ENCODE results near the gene SMC3. TPM values are rescaled to one million over a fixed set of nuclear protein-coding genes. Genes with fewer than 3 reads are reported as not detected.
"Not testable (repeated sequence)": the region's sequence is repeated elsewhere in the genome, so short reads cannot be mapped to it uniquely, and the experiment has no call there.

Gene SMC3
- total RNA-seq, 1 donor from 2014 or later: 53.6 TPM

GRCh38 chr10:110620398-110620719, 52.9 kb downstream of the SMC3 start:
- Mint-ChIP-seq H3K4me3 (ENCODE audit: unreplicated experiment) (no peak overlapping the region), H3K4me1 (ENCODE audit: low read depth, unreplicated experiment) (peaks cover 15% of the 10 kb centered on the region), H3K36me3 (ENCODE audit: unreplicated experiment) (no peaks in the 10 kb centered on the region), H3K27ac (ENCODE audit: unreplicated experiment) (no peak overlapping the region), H3K27me3 (ENCODE audit: unreplicated experiment) (peaks cover 5% of the 10 kb centered on the region), H3K9me3 (ENCODE audit: unreplicated experiment) (peaks cover 6% of the 10 kb centered on the region)
- TF ChIP-seq CTCF (IDR thresholded peaks at IDR 0.05; ENCODE audit: partially characterized antibody, unreplicated experiment): no peak
- no peak for DNase-seq

- H3K36me3 Mint-ChIP-seq (ENCODE audit: unreplicated experiment); H3K9me3 Mint-ChIP-seq (ENCODE audit: unreplicated experiment); H3K27me3 Mint-ChIP-seq (ENCODE audit: unreplicated experiment); DNase-seq; H3K27ac Mint-ChIP-seq (ENCODE audit: unreplicated experiment); H3K4me3 Mint-ChIP-seq (ENCODE audit: unreplicated experiment); H3K4me1 Mint-ChIP-seq (ENCODE audit: low read depth, unreplicated experiment): not testable (repeated sequence)
Measured at GRCh38 chr10:110623316-110623715, 55.8 kb downstream of the SMC3 start.

GRCh38 chr10:110625356-110625894, 57.9 kb downstream of the SMC3 start:
- TF ChIP-seq CTCF (IDR thresholded peaks at IDR 0.05; ENCODE audit: partially characterized antibody, unreplicated experiment): no peak
- Mint-ChIP-seq H3K36me3 (ENCODE audit: unreplicated experiment) (no peaks in the 10 kb centered on the region), H3K27ac (ENCODE audit: unreplicated experiment) (no peak overlapping the region), H3K4me3 (ENCODE audit: unreplicated experiment) (no peak overlapping the region), H3K4me1 (ENCODE audit: low read depth, unreplicated experiment) (no peaks in the 10 kb centered on the region), H3K27me3 (ENCODE audit: unreplicated experiment) (no peaks in the 10 kb centered on the region), H3K9me3 (ENCODE audit: unreplicated experiment) (no peaks in the 10 kb centered on the region)
- no peak for DNase-seq

GRCh38 chr10:110625951-110626855, 58.7 kb downstream of the SMC3 start:
- no peaks in the 10 kb centered on the region for H3K9me3 Mint-ChIP-seq (ENCODE audit: unreplicated experiment)
- no peak overlapping the region for H3K4me3 Mint-ChIP-seq (ENCODE audit: unreplicated experiment)
- no peak overlapping the region for H3K27ac Mint-ChIP-seq (ENCODE audit: unreplicated experiment)
- no peak for TF ChIP-seq CTCF (IDR thresholded peaks at IDR 0.05; ENCODE audit: partially characterized antibody, unreplicated experiment)
- H3K27me3 Mint-ChIP-seq (ENCODE audit: unreplicated experiment): no peaks in the 10 kb centered on the region
- no peaks in the 10 kb centered on the region for H3K36me3 Mint-ChIP-seq (ENCODE audit: unreplicated experiment)
- no peaks in the 10 kb centered on the region for H3K4me1 Mint-ChIP-seq (ENCODE audit: low read depth, unreplicated experiment)
- no peak for DNase-seq

DNA sequence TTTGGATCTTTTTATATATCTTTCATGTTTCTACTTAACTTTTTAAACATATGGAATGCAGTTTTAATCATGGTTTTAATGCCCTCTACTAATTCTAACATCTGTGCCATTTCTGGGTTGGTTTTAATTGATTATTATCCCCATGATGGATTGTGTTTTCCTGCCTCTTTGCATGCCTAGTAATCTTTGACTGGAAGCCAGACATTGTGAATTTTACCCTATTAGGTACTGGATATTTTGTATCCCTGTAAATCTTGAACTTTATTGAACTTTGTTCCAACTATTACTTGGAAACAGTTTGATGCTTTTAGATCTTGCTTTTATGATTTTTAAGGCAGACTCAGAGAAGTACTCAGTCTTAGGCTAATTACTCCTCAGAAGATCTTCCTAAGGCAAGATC, 60.7 kb downstream of the SMC3 start:
- H3K27me3 Mint-ChIP-seq (ENCODE audit: unreplicated experiment): no peaks in the 10 kb centered on the region
- no peaks in the 10 kb centered on the region for H3K9me3 Mint-ChIP-seq (ENCODE audit: unreplicated experiment)
- H3K4me1 Mint-ChIP-seq (ENCODE audit: low read depth, unreplicated experiment): no peaks in the 10 kb centered on the region
- H3K4me3 Mint-ChIP-seq (ENCODE audit: unreplicated experiment): no peak overlapping the region
- DNase-seq: no peak
- TF ChIP-seq CTCF (IDR thresholded peaks at IDR 0.05; ENCODE audit: partially characterized antibody, unreplicated experiment): no peak
- H3K36me3 Mint-ChIP-seq (ENCODE audit: unreplicated experiment): no peaks in the 10 kb centered on the region
- H3K27ac Mint-ChIP-seq (ENCODE audit: unreplicated experiment): no peak overlapping the region
